Urothelium cell line (cell line): ENCODE data around the gene NUDT7.

Source experiments
- DNase-seq: peaks from one replicate; pipeline ENCODE4 v3.0.0; 2011; ENCODE audit warnings: low spot score, mixed read lengths
- FAIRE-seq: peaks from 2 replicates; lab custom pipeline; 2011; peaks lifted over from hg19 to GRCh38; lab: Jason Lieb, UNC

Gene NUDT7

DNA sequence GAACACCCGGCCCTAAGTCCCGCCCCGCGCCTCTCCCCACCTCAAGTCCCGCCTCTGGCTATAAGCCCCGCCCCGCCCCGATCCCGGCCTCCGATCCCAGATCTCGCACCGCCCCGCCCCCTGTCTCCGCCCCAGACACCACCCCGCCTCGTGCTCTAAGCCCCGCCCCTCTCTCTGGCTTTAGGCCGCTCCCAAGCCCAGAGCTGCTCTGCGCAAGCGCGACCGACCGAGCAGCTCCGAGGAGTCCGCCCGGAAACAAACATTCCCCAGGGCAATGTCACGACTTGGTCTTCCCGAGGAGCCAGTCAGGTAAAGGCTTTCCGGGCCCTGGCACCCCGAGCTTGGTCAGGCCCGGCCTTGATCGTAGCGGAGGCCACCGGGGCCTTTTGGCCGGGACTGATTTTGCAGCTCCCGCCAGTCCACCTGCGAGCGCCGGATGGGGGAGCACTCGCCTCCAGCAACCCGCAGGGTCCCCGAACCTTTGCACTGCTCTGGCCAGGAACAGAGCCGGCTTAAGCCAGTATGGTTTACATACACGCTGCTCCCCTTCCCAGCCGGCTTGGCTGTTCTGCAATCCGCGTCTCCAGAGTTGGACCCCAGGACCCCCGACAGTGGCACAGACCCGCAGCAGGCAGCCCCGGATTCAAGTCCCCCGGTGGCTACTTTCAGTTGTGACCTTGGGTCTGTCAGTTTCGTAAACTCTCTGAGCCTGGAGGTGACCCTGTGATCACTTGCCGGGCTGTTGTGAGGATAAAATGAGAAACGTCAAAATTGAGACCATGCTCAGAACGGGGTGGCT is at the start of gene NUDT7:
NUDT7 (plus strand) TSS at position 206 of the 799 bp plus-strand sequence; CDS start at position 275, 69 bp downstream.
- FAIRE-seq, result no peak
- no peak for DNase-seq

DNA sequence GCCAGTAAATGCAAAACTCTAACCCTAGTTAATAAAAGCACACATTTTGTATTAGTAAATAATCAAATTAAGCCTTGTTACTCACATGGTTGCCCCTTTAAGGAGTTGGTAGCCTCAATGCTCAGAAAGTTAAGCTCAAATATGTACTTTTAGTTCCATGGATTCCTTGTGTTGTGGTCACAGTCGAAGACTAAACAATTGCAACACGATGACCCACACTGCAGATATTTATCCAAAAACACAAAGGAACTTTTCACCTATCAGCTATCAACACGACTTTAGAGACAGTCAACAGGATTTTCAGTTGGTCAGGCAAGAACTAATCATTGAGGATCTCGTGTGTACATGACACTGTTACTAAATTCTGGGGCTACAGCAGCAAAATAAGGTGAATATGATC is 47.4 kb upstream of the NUDT7 start:
- DNase-seq, result no peak
- FAIRE-seq, result no peak

DNA sequence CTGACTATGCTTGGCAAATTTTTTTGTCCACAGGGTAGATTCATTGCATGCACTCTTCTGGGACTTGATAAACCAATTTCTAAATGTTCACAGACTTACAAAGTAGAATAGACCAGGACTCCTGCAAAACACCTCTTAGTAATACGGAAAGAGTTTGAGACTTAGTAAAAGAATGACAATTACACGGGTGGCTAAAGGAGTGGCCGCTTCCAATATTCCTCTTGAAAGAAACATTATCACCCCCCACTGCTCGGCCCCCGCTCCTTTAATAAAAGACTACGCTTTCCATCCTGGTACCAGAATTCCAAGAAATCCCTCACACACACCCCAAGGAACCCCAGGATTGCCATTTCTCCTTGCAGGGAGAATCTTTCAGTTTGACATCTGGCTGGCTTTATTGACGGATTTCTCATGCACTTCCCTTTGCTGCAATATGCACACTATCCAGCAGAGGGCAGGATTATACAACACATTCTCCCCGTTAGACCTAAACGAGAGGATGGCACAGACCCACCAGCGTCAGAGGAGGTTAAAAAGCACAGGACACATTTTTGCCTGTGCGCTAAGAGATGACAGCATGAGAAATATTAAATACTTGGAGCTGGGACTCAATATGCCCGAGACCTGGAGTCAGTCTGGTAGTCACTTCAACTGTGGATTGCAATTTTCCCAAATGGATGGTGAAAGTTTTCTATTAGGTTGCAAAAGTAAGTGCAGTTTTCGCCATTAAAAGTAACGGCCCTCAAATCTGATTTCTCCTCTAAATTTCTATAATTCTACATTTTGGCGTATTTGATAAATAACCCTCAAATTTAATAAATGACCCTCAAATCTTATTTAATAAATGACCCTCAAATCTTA is 46.6 kb upstream of the NUDT7 start:
- DNase-seq, result peak; percentile 76
- FAIRE-seq, result peak; percentile 59

DNA sequence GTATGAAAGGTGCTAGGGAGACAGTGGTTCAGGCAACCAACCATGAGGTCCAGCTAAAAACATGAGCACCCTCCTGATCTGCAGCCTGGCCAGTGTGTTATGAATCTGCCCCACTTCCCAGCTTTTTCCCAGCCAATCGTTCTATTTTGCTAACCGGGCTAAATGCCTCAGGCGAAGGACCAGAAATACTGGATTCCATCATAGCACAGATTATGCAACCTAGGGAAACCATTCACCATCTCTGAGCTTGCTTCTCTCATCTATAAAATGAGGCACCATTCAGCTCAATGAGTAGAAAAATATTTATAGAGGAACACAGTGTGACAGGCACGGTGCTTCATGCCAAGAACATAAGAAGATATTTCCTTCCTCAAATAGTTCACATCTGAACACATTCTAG is 45.2 kb upstream of the NUDT7 start:
- no peak for DNase-seq
- FAIRE-seq, result no peak

DNA sequence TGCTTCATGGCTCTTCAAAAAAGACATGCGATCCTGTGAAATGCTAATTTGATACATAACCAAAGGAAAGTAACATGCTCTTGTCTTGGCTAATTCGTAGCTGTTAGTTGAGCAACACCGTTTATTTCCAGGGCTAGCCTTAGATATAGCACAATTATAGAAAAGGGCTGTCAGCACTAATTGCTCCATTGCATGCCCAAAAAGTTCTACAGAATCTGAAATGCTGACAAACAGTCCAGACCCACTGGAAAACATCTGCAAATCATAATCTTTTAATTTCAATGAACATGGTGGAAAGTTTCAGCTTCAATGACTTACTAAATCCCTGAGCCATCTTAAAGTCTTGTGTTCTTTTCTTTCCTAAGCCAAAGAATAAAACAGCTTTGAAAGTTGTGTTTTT is 42.9 kb upstream of the NUDT7 start:
- DNase-seq (no peak), FAIRE-seq (no peak)

DNA sequence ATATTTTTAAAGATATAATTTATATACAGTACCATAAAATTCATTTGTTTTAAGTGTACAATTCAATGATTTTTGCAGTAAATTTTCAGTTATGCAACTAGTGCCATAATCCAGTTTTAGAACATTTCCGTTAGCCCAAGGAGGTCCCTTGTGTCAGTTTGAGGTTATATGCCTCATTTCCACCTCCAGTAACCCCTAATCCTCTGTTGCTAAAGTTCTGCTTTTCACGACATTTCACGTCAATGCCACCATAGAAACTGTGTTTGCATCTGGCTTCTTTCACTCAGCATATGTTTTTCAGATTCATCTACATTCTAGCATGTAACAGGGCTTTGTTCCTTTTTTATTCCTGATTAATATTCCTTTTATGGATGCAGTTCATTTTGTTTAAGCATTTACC is 42.4 kb upstream of the NUDT7 start:
- FAIRE-seq, result no peak
- DNase-seq, result no peak

DNA sequence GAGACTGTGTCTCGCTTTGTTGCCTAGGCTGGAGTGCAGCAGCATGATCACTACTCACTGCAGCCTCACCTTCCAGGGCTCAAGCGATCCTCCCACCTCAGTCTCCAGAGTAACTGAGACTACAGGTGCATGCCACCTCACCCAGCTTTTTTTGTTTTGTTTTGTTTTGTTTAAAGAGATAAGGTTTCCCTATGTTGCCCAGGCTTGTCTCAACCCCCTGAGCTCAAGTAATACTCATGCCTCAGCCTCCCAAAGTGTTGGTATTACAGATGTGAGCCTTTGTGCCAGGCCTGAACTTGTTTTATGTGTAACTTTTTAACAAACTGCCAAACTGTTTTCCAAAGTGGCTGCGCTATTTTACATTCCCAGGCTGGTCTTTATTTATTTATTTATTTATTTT is 41.8 kb upstream of the NUDT7 start:
- DNase-seq (no peak), FAIRE-seq (no peak)

DNA sequence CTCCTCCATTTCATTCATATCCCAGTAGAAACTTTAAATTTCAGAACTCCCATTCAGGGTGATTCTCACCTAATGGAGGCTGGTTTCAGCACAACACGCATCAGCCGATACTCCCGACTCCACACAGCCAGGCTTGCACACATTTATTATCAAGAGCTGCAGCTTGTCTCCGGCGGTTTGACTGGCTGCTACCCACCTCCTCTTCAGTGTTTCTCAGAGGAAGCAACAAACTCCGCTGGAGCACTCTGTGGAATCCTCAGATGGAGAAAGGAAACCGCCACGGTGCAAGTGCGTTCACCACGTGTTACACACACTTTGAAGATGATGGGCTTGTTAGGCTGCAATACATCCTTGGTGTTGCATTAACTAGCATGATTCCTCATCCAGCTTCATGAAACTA is 39.7 kb upstream of the NUDT7 start:
- DNase-seq (no peak), FAIRE-seq (no peak)

DNA sequence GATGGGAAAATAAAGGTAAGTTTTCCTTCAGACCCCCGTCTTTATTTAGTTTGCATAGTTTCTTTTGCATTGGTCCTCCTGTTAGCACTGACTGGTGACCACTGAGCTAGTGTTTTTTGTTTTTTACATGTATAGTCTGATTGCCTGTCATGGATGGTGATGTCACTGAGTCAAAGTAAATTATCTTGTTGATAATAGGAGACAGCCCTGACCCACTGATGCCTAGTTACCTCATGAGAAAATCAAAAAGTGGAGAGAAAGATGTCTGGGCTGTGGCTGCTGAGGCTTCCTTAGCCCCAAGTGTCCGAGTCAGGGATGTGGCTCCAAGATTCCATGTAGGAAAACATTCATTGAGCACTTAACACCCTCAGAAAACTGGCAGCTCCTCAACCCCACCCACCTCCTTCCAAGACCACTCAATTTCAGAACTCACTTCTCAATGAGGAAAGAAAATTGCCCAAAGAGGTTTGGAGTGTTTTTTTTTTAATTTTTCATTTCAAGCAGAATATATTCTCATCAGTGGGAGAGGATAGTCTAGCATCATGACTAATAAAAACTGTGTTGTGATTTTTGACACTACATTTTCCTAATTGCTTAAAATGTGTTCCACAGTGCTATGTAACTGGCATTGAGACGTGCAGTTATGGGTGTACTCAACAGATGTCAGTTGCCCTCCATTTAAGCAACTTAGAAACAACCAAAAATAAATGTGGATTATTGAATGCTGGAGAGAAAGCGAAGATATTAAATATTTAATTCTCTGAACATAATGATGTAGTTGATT is 38.7 kb upstream of the NUDT7 start:
- FAIRE-seq (no peak), DNase-seq (no peak)

DNA sequence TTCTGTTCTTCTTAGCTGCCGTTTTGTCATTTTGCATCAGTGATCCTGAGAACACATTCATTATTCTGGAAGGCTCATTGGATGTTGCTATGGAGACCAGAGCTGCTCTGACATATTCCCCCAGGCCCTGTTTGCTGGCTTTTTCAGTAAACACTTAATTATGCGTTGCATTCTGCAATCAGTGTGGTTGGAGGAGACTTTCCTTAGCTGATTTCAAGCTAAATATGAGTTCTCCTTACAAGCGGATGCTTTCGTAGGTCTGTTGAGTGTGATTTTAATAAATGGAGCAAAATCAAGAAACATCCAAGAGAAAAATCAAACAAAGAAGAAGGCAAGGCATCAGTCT is 38.2 kb upstream of the NUDT7 start:
- DNase-seq, result no peak
- no peak for FAIRE-seq

DNA sequence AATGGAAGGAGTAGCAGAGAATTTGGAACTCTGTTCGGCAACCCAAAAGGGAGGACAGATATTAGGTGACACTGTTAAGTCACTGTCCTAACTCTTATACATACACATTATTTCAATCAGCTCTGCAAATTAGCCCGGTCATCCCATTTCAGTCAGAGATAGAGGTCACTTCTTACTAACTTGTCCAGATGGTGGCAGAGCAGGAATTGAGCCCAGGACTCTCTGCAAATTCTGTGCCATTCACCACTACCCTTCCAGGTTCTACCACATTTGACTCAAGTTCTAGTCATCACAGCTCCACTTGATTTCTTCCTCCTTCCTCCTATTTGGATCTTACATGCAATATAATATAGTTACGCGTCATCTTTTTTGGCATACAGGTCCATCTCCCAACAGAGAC is 35.9 kb upstream of the NUDT7 start:
- DNase-seq (no peak), FAIRE-seq (no peak)

DNA sequence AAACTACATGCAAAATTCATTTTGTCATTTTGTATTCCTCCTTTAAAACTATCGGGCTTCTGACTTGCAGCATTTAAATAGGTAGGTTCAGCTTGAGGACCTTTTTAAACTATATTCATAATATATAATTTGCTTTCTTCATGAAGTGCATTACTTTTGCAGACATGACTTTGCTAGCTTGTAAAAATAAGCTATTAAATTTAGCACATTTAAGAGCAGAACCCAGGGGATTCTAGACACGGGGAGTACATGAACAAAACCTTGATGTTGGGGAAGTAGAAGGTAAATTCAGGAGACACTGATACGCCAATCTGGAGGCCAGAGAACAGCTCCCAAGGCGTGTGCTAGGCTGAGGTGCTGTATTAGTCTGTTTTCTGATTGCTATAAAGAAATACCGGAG is 32.3 kb upstream of the NUDT7 start:
- FAIRE-seq, result no peak

DNA sequence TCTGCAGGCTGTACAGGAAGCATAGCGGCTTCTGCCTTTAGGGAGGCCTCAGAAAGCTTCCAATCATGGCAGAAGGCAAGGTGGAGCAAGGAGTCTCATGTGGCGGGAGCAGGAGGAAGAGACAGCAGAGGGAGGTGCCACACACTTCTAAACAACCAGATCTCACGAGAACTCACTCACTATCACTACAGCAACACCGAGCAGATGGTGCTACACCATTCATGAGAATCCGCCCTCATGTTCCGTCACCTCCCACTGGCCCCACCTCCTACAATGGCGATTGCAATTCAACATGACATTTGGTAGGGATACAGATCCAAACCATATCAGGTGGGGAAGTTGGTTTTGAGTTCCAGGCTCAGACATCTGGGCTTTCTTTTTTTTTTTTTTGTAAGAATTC is 31.9 kb upstream of the NUDT7 start:
- DNase-seq (no peak), FAIRE-seq (no peak)

More for the DNA sequence above, 32.3 kb upstream of the NUDT7 start:
- no peak for DNase-seq

DNA sequence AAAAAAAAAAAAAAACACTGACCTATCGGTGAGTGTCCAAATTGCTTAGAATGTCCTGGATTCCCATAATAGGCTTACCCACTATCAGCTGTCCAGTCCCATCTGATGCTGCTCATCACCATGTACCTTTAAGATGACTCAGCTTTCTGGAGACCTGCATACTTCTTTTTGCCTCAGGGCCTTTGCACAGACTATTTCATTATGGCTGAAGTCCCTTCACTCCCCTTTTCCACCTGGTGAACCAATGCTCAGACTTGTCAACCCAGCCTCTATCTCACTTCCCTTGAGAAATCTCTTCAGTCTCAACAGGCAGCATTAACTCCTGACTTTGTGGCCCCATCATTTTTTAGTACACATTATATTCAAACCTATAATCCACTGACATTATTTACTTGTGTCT is 29.7 kb upstream of the NUDT7 start:
- no peak for FAIRE-seq
- no peak for DNase-seq

DNA sequence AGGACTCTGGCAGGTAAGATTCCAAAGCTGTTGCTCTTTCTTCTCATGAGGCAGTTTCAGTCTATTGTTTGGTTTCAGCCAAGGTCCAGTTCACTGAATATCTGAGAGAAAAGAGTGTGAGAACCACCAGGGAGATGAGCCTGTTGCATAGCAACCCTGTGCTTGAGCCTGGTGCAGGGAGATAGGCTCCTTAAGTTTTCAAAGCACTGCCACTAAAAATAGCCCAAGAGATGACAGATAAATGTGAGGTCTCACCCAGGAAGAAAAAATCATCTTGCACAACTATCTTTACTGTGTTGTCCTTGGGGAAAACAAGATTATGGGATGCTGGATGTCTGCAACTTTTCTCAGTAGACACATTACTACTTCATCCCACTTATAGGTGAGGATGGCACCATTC is 26.2 kb upstream of the NUDT7 start:
- FAIRE-seq (no peak), DNase-seq (no peak)

DNA sequence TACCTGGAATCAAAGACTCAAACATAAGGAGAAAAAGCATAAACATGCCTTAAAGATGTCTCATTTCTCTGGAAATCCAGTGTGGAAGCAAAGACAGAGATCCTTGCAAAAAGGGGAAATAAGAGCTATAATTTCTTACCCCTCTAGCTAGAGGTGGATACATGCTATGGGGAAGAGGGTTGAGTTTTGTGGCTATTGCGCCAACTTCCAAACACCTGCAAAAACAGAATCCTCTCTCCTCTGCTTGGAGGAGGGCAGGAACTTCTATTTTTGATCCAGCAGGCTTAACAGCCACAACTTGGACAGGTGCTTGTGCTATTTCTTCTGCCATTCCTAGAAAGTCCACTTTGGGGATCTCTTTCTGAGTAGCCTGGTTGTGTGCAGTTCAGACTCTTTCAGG is 21.5 kb upstream of the NUDT7 start:
- FAIRE-seq, result no peak
- no peak for DNase-seq

DNA sequence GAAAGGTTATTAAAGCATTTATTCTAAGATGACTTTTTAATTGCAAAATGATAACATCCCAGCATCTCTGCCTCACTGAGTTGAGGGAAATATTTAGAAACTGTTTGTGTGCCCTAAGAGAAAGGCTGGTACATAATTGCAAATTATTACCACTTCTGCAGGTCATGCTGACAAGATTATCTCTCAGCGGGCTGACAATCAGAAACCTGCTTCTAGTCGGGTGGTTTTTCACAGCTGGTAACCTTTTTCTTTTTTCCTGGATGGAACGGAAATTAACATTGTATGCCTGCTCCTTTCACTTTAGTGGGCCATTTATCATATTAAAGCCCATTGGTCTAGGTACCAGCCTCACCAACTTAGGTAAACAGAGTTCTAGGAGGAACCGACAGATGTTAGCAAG is 17.0 kb upstream of the NUDT7 start:
- DNase-seq (no peak), FAIRE-seq (no peak)

DNA sequence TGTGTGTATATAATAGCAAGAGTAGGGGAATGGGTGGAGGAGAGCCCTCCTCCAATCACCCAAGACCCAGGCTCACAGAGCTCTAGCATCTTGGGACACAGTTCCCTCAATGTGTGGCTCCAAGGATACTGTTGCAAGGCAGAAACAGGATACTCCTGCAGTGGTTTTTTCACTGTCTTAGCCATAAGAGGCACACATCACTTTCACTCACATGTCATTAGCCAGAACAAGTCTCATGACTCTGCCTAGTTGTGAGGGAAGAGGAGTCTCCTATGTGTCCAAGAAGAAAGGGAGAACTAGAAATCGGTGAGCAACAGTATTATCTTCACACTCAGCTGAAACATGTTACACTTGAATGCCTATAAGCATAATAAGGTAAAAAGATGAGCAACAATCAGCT is 11.1 kb upstream of the NUDT7 start:
- no peak for FAIRE-seq
- no peak for DNase-seq

DNA sequence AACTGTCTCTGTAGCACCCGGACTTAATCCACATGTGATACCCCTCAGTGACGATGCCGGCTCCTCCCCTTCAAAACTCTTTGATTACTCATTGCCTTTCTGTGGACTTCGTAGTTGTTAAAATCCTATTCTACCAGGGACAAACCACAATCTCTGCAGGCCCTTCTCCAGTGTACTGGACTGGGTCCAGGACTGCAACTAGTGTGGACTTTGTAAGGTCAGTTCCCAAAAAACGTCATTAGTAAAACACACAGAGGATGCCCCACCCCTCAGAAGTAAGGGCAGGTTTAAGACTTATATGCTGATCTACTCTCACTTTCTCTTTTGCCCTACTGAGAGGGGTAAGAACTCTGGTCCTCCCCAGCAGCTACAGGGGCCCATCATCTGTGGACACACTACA is 10.5 kb upstream of the NUDT7 start:
- FAIRE-seq (no peak), DNase-seq (no peak)

DNA sequence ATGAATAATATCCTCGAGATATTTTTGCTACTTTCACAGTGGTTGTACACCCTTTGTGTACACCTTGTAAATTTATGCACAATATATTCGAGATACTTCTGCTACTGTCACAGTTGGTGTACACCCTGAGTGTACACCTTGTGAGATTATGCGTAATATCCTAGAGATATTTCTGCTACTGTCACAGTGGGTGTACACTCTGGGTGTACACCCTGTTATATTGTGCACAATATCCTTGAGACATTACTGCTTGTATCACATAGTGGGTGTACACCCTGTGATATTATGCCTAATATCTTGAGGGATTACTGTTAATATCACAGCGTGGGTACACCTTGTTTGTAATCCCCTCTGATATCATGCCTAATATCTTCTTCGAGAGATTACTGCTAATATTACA is 7.2 kb upstream of the NUDT7 start:
- DNase-seq (no peak), FAIRE-seq (peak; percentile 86)

DNA sequence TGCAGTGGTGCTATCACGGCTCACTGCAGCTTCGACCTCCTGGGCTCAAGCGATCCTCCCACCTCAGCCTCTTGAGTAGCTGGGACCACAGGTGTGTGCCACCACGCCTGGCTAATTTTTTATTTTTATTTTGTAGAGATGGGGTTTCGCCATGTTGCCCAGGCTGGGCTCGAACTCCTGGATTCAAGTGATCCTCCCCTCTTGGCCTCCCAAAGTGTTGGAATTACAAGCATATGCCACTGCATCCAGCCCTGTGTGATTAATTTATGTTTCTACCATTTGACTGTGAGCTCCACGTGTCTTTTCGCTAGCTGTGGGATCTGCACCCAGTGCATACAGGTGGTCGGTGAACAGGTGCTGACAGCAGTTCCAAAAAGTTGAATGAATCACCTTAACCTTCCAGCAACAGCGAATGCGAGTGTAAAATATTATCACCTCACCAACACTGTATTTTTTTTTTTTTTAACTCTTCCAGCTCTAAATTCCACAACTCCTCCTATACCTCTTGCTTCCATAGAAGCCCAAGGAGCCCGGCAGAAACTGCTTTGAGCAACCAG is 484 bp upstream of the NUDT7 start:
- DNase-seq (no peak), FAIRE-seq (no peak)
